Neural crest cell (in vitro differentiated cells): ENCODE measurements around the gene CES5A. TPM values are rescaled to one million over a fixed set of nuclear protein-coding genes. Genes with fewer than 3 reads are reported as not detected.

Experiments
- DNase-seq: peaks from one replicate; pipeline ENCODE4 v3.0.0; 2021; ENCODE audit warnings: low read depth, mixed read lengths, low spot score
- H3K27ac Mint-ChIP-seq: one replicate; pipeline ENCODE4 v1.8.0; 2021; ENCODE audit warnings: mild to moderate bottlenecking, mixed read lengths; ENCODE audit not compliant: unreplicated experiment
- H3K27me3 Mint-ChIP-seq: 2 replicates; pipeline ENCODE4 v1.8.0; 2021; ENCODE audit warnings: low read depth, mild to moderate bottlenecking, mixed read lengths
- H3K36me3 Mint-ChIP-seq: 2 replicates; pipeline ENCODE4 v1.8.0; 2021; ENCODE audit warnings: low read depth, mild to moderate bottlenecking, mixed read lengths
- H3K4me1 Mint-ChIP-seq: 2 replicates; pipeline ENCODE4 v1.8.0; 2021; ENCODE audit warnings: mixed read lengths
- H3K4me3 Mint-ChIP-seq: one replicate; pipeline ENCODE4 v1.8.0; 2021; ENCODE audit warnings: mild to moderate bottlenecking, mixed read lengths
- H3K9me3 Mint-ChIP-seq: 2 replicates; pipeline ENCODE4 v1.8.0; 2021; ENCODE audit warnings: mixed read lengths
- CTCF ChIP-seq: fragments of 200-600 bp; sonication (generic); conservative IDR thresholded peaks from 2 replicates; pipeline ENCODE4 v1.5.0; 2021; ENCODE audit warnings: antibody characterized with exemption, mild to moderate bottlenecking
- total RNA-seq: library from RNA; stranded (reverse); gene quantifications from 2 replicates; pipeline ENCODE4 v1.2.1, GENCODE V29; 2021

CES5A gene
- total RNA-seq, 1 donor from 2014 or later: not detected

- Mint-ChIP-seq H3K9me3 (peaks cover 2% of the 10 kb centered on the region), H3K4me1 (no peaks in the 10 kb centered on the region), H3K4me3 (no peak overlapping the region), H3K27me3 (peaks cover 22% of the 10 kb centered on the region), H3K27ac (no peak overlapping the region), H3K36me3 (peaks cover 1% of the 10 kb centered on the region)
- no peak for DNase-seq
- TF ChIP-seq CTCF: no peak
These were observed 32.5 kb upstream of the CES5A start for GRCh38 chr16:55907661-55908060.

GRCh38 chr16:55906123-55906522, 30.9 kb upstream of the CES5A start:
- no peak for DNase-seq
- Mint-ChIP-seq H3K27ac (no peak overlapping the region), H3K27me3 (peaks cover 19% of the 10 kb centered on the region), H3K4me3 (no peak overlapping the region), H3K36me3 (peaks cover 2% of the 10 kb centered on the region), H3K4me1 (no peaks in the 10 kb centered on the region), H3K9me3 (peaks cover 3% of the 10 kb centered on the region)
- TF ChIP-seq CTCF: no peak

- Mint-ChIP-seq H3K9me3 (peaks cover 3% of the 10 kb centered on the region), H3K27ac (no peak overlapping the region), H3K36me3 (peaks cover 2% of the 10 kb centered on the region), H3K4me1 (peaks cover 3% of the 10 kb centered on the region), H3K27me3 (peaks cover 19% of the 10 kb centered on the region), H3K4me3 (no peak overlapping the region)
- no peak for DNase-seq
- no peak for TF ChIP-seq CTCF
These were observed 30.5 kb upstream of the CES5A start for GRCh38 chr16:55905651-55906050.

GRCh38 chr16:55901566-55902217, 26.5 kb upstream of the CES5A start:
- Mint-ChIP-seq H3K36me3 (peaks cover 2% of the 10 kb centered on the region), H3K4me3 (no peak overlapping the region), H3K9me3 (peaks cover 8% of the 10 kb centered on the region), H3K27ac (no peak overlapping the region), H3K27me3 (peaks cover 12% of the 10 kb centered on the region), H3K4me1 (peaks cover 15% of the 10 kb centered on the region)
- no peak for DNase-seq
- no peak for TF ChIP-seq CTCF

- Mint-ChIP-seq H3K27ac (peak overlapping the region; percentile 37), H3K4me1 (peaks cover 15% of the 10 kb centered on the region), H3K9me3 (peaks cover 11% of the 10 kb centered on the region), H3K4me3 (no peak overlapping the region), H3K36me3 (peaks cover 2% of the 10 kb centered on the region), H3K27me3 (peaks cover 12% of the 10 kb centered on the region)
- TF ChIP-seq CTCF: no peak
- no peak for DNase-seq
These were observed 25.6 kb upstream of the CES5A start for GRCh38 chr16:55900616-55901393.
